K562 (cell line): Measurements from ENCODE around the gene HS2ST1. TPM values are rescaled to one million over a fixed set of nuclear protein-coding genes. Genes with fewer than 3 reads are reported as not detected.

ENCODE experiments used
- BRD4 ChIP-seq: fragments of 200-600 bp; sonication (generic); IDR thresholded peaks from 2 replicates; pipeline ENCODE4 v1.6.1; 2017; ENCODE audit warnings: inconsistent platforms
- ELK1 ChIP-seq: sonication (generic); formaldehyde crosslinking; IDR thresholded peaks from 2 replicates; pipeline ENCODE4 v1.8.1; 2022; ENCODE audit warnings: missing genetic modification reagents
- FOS ChIP-seq: IDR thresholded peaks from 3 replicates; pipeline ENCODE4 v1.6.1; 2011; ENCODE audit not compliant: insufficient read length; ENCODE audit errors: extremely low read depth
- GATA2 ChIP-seq: sonication (generic); formaldehyde crosslinking; IDR thresholded peaks from 2 replicates; pipeline ENCODE4 v1.4.0; 2020; ENCODE audit warnings: mild to moderate bottlenecking, missing genetic modification reagents
- GTF2E2 ChIP-seq: fragments of 200-800 bp; sonication (Bioruptor generic); IDR thresholded peaks from 2 replicates; pipeline ENCODE4 v1.6.1; 2016; ENCODE audit warnings: missing genetic modification characterization, missing compliant biosample characterization
- LEF1 ChIP-seq: fragments of 450-650 bp; IDR thresholded peaks from 2 replicates; pipeline ENCODE4 v1.6.1; 2016; ENCODE audit warnings: mild to moderate bottlenecking
- MGA ChIP-seq: fragments of 450-650 bp; IDR thresholded peaks from 2 replicates; pipeline ENCODE4 v1.6.1; 2016; ENCODE audit warnings: mild to moderate bottlenecking, moderate library complexity
- ZBED1 ChIP-seq: IDR thresholded peaks from 2 replicates; pipeline ENCODE4 v1.6.1; 2014
- ZNF175 ChIP-seq: fragments of 200-800 bp; sonication (Bioruptor generic); IDR thresholded peaks from 2 replicates; pipeline ENCODE4 v1.6.1; 2016; ENCODE audit warnings: low read depth, mild to moderate bottlenecking, missing genetic modification characterization, missing compliant biosample characterization
- ZNF311 ChIP-seq: fragments of 250-450 bp; sonication (Bioruptor Pico); IDR thresholded peaks from 2 replicates; pipeline ENCODE4 v1.4.0; 2020; ENCODE audit warnings: mild to moderate bottlenecking, moderate library complexity
- ZNF41 ChIP-seq: fragments of 250-450 bp; sonication (Bioruptor Pico); conservative IDR thresholded peaks from 2 replicates; pipeline ENCODE4 v1.4.0; 2020; ENCODE audit warnings: mild to moderate bottlenecking
- polyA plus RNA-seq, 8 experiments: library from polyadenylated mRNA; depleted of rRNA in 4 of 8; stranded (reverse) in 5 of 8; unstranded in 3 of 8; fragments of >200 nt; fragmentation: Nextera tagmentation in 2 of 8; fragmentation: Illumina TruSeq in 1 of 8; extraction: Ambion mirVana in 2 of 8; extraction: Trizol in 1 of 8; gene quantifications; 2 replicates each; pipeline versions ENCODE4 v1.2.1 to v1.2.3, GENCODE V29; 2011 to 2014; ENCODE audit warnings: inconsistent platforms in 1 of 8, missing spikeins in 1 of 8
- total RNA-seq, 7 experiments: library from RNA; depleted of rRNA in 6 of 7; stranded (reverse); fragments of >200 nt in 6 of 7; fragmentation: Illumina TruSeq in 2 of 7; extraction: Trizol in 2 of 7; gene quantifications; 2 replicates each; pipeline versions ENCODE4 v1.2.1 to v1.2.3, GENCODE V29; 2011 to 2021; ENCODE audit warnings: low replicate concordance in 1 of 7

HS2ST1 gene
- total and polyA plus RNA-seq, 9 of the 15 experiments (the other 6 are each of a cell fraction or from before 2014, with no cell fraction given), result 7.7 to 43.3 (median 25.8) TPM

- TF ChIP-seq MGA (no peak), ZBED1 (no peak), GTF2E2 (tag) (no peak), LEF1 (no peak), ELK1 (CRISPR knock-in tag) (no peak), GATA2 (no peak), ZNF311 (CRISPR knock-in tag) (no peak), ZNF41 (CRISPR knock-in tag) (no peak), BRD4 (no peak), FOS (no peak), ZNF175 (CRISPR knock-in tag) (no peak)
These were observed 205.2 kb downstream of the HS2ST1 start (continued) for GRCh38 chr1:87119541-87120140.
